GM19239 (cell line): Measurements from ENCODE around the gene PGP.
"Not testable (repeated sequence)": the region's sequence is repeated elsewhere in the genome, so short reads cannot be mapped to it uniquely, and the experiment has no call there.

Source experiments
- DNase-seq: peaks from one replicate; pipeline ENCODE4 v3.0.0; 2011; ENCODE audit warnings: low spot score; ENCODE audit not compliant: insufficient read length
- FAIRE-seq: peaks from 2 replicates; lab custom pipeline; 2011; peaks lifted over from hg19 to GRCh38; lab: Jason Lieb, UNC

PGP gene

GRCh38 chr16:2204416-2205103 is 10.1 kb downstream of the PGP start:
- no peak for DNase-seq
- FAIRE-seq = no peak

DNA sequence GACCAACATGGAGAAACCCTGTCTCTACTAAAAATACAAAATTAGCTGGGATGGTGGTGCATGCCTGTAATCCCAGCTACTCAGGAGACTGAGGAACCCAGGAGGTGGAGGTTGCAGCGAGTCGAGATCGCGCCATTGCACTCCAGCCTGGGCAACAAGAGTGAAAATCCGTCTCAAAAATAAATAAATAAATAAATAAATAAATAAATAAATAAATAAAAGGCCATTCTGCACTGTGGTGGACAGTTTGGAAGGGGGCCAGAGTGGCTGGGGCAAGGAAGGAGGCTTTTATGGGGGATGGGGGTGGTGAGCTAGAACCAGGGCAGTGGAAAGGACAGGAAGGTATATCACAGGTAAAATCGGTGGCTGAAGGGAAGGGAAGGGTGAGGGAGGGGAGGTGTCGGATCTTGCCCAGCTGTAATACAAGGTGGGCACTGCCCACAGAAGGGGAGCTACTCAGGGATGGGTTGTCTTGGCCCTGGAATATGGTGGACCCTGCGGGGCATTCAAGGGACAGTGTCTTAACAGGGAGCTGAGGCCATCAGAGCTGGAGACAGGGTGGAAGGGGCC is 11.4 kb downstream of the PGP start:
- not testable (repeated sequence) for FAIRE-seq, DNase-seq

DNA sequence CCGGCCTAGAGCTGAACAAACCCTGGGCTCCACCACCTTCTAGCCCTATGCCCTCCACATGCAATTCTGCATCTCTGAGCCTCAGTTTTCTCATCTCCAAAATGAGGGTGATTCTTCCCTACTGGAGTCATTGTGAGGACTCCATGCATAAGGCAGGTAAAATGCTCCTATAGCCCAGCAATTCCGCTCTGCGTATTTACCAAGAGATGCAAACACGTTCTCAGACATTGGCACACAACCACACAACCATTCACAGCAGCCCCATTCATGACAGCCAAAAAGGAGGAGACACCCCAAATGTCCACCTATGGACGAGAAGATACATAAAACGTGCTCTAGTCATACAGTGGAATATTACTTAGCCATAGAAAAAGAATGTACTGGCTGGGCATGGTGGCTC is 14.3 kb downstream of the PGP start:
- no peak for DNase-seq
- no peak for FAIRE-seq

- FAIRE-seq = no peak
- no peak for DNase-seq
Observed at GRCh38 chr16:2199621-2200139, 15.0 kb downstream of the PGP start.

DNA sequence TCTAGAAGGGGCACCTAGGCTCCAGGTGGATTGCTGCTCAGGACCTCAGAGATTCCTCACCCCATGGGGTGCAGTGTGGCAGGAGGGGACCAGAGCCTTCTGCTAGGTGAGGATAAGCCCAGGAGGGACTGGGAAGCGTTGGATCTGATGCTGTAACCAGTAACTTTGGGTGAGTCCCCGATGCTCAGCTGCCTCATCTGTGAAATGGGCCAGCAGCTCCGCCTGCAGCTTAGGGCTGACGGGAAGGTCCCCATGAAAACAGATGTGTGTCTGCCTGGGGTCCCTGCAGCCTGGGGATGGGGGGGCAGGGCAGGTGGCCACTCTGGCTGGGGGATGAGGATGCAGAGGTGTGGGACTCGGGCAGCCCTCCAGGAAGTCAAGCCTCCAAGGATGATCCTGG is 15.5 kb downstream of the PGP start:
- no peak for DNase-seq
- no peak for FAIRE-seq

DNA sequence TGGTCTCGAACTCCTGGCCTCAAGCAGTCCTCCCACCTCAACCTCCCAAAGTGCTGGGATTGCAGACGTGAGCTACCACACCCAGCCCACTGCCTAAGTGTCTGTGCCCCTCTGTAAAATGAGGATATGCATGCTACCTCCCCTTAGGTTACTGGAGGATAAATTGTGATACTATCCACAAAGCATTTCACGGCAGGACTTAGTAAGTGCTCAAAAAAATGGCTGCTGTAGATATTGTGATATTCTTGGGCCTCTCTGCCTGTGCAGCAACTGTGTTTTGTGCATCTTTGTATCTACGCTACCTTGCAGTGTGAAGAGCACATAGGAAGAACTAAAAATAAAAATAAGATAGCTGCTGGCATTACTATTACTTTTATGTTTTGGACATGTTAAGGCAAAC is 16.4 kb downstream of the PGP start:
- DNase-seq (no peak), FAIRE-seq (no peak)

DNA sequence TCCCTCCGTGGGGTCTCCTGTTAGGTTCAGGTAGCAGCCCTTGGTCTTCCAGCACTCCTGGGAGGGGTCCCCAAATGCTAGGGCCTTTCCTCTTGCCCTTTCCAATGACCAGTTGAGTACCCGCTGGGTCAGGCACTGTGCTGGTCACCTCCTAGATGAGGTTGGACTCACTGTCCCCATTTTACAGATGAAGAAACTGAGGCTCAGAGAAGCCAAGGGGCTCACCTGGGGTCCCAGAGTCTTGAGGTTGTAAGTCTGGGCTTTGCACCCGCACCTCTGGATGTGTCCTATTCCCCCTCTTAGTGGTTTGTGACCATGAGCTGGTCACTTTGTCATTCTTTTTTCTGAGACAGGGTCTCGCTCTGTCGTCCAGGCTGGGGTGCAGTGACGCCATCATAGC is 16.9 kb downstream of the PGP start:
- DNase-seq (no peak), FAIRE-seq (no peak)

DNA sequence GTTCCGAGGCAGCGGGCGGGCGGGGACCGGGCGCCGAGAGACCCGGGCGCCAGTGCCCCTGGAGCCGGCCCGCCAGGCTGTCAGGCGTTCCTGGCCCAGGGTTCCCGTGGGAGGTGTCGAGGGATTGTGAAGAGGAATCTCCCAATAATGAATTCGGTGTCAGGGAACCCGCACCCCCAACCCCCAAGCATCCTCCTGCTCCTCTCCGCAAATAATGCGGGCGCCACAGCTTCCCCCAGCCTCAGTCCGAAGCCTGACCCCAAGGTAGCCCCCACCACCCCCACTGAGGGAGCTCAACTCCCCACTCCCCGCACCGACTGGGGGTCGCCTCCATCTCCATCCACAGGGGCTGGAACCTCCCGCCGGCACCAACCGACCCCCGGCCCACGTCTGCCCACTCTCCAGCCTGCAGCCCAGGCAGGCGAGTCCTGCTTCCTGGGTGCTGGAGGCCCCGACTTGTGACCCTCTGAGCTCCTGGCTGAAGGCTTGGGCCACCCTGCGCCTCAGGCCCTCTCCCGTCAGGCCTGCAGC is 17.6 kb downstream of the PGP start:
- DNase-seq (no peak), FAIRE-seq (no peak)

- FAIRE-seq (no peak), DNase-seq (no peak)
Observed at GRCh38 chr16:2196162-2196980, 18.3 kb downstream of the PGP start, which contains the start of gene CASKIN1. Gene CASKIN1, minus strand, starts transcription at chr16:2196605. Its CDS starts 173 bp downstream, at chr16:2196432.

- no peak for DNase-seq
- no peak for FAIRE-seq
Observed at GRCh38 chr16:2195322-2196161, 19.1 kb downstream of the PGP start.

DNA sequence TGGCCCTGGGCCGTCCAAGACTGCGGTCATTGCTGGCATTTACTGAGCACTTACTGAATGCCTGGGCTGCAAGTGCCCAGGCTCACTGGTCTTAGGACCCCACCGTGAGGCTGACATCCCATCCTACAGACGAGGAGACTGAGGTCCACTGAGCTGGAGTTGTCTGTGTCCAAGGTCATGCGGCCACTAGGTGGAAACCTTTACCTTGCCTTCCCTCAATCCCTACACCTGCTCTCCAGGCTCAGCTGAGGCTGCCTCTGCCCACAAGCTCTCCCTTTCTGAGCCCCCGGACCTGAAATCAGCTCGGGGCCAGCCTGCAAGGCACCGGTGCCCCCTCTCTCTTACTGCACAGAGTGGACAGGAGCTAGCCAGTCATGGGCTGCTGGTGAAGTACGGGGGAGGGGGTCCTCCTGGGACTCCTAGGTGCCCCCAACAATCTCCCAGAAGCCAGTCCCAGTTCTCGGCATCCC is 19.8 kb downstream of the PGP start:
- DNase-seq (peak; percentile 85), FAIRE-seq (no peak)

DNA sequence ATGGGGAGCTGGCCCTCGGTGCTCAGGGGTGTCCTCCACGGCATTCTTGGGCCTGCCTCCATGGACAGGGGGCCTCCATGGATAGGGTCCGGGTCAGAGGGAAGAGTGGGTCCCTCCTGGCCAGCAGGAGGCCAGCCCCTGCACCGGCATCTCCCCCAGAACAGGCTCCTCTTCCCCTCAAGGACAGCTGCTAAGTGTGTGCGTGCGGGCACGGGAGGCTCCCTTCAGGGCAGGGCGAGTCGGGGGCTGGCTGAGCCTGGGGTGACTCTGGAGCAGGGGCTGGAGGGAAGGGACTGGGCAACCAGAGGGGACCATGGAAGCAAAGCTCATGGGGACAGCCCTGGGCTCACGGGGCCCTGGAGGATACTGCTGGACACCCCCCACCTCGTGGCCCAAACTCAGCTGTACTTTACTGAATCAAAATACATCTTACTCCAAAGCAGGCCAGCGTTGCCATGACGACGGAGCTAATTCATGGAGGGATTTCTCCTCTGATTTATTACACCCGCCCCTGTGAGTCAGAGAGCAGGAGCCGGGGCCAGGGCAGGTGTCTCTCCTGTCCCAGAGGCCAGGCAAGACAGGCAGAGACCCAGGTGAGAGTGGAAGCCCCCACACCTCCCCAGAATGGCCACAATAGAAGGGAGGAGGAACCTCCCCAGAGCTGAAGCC is 20.3 kb downstream of the PGP start:
- FAIRE-seq = no peak
- DNase-seq = no peak

- FAIRE-seq (no peak), DNase-seq (no peak)
Observed at GRCh38 chr16:2191446-2191706, 23.3 kb downstream of the PGP start.

DNA sequence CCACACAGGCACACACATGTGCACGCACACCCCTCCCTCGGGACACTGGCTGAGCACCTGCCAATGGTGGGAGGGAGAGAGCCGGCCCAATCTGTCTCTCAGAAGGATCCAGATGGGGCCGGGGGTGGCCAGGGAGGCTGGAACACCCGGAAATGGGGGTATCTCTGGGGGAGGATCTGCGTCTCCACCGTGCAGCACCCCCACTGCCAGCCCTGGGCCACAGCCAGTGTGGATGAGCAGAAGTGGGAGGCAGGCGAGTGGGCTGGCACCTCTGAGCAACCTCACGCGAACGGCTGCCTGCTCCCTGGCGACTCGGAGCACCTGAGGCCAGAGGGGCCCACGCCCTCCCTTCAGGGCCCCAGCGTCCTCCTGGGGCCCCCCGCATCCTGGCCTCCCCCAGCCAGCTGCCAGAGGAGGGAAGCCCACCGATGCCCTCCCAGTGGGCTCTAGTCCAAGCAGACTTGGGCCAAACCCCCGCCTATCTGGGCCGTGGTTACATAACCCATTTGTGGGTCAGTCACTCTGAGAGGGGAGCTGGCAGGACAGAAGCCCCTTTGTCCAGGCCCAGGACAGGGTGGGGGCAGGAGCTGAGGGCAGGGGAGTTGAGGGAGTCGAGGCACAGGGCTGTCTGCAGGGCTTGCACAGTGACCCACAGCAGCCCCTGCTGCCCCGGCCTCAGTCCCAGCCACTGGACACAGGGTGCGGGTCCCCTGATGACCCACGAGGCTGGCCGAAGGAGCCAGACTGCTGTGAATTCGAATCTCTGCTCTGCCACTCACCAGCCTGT is 23.8 kb downstream of the PGP start:
- FAIRE-seq = no peak

DNA sequence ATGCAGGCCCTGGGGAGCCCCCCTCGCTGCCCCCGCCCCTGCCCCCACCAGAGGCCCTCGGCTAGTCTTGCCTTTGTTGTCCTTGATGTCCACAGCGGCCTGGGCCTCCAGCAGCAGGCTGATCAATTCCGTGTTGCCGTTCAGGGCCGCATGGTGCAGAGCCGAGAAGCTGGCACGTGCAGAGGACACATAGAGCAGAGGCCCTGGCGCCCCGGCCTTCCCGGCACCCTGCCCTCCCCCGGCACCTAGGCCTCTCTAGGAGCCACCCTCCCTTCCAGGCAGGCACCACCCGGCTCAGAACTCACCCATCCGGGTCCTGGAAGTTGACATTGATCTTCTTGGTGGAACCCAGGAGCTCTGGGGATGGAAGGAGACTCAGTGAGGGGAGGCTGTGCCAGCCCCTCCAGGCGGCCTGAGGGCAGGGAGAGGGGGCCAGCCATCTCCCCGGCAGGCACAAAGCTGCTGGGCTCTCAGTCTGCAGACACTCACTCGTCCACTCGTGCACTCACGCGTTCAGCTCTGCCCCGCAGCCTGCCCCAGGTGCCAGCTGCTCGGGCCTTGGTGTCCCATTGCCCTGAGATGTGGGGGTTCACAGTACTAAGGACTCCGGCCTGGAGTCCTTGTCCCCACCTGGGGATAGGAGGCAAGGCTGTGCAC is 24.5 kb downstream of the PGP start:
- DNase-seq = no peak
- FAIRE-seq = no peak

More for the DNA sequence above, 23.8 kb downstream of the PGP start:
- DNase-seq = no peak

DNA sequence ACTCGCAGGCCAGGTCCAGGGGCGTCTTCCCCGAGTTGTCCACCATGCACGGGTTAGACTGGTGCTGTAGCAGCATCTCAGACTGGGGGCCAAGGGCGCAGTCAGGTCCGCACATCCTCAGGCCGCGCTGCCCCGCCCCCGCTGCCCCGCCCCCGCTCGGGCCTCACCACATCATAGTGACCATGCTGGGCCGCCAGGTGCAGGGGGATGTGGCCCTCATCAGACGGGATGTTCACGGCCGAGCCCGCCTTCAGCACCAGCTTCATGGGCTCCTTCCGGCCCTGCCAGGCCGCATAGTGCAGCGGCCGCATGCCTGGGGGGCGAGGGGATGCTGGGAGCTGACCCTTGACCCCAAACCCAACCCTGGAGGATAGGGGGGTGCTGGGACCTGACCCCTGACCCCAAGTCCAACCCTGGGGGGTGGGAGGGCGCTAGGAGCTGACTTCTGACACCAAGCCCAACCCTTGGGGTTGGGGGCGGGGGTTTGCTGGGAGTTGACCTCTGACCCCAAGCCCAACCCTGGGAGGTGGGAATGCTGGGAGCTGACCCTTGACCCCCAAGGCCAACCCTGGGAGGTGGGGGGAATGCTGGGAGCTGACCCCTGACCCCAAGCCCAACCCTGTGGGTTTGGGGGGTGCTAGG is 25.3 kb downstream of the PGP start:
- no peak for DNase-seq
- FAIRE-seq = no peak

GRCh38 chr16:2188395-2188794 is 26.2 kb downstream of the PGP start:
- FAIRE-seq (no peak), DNase-seq (no peak)

DNA sequence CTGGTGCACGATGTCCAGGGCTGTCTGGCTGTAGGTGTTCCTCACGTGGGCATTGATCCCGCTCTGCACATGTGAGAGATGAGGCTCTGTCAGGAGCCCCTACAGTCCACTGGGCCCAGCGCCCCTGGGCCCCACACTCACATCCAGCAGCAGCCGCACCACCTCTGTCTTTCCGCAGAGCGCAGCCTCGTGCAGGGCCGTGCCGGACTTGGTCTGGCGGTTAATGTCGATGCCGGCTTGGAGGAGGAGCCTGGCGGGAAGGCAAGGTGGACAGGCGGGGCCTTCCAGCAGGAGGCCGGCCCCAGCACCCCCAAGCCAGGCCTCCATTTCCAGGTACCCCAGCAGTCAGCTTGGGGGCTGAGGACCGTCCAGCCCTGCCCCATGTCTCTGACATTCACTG is 27.4 kb downstream of the PGP start:
- FAIRE-seq (no peak), DNase-seq (no peak)
